ENCODE data around the gene GALNT18.

GALNT18 gene

GRCh38 chr11:11570823-11571222, 51.0 kb downstream of the GALNT18 start:
- no peak overlapping the region for H3K27ac Mint-ChIP-seq
- peaks cover 3% of the 10 kb centered on the region for H3K27me3 Mint-ChIP-seq
- H3K9me3 Mint-ChIP-seq (ENCODE audit: low read depth): no peaks in the 10 kb centered on the region
- H3K4me3 Mint-ChIP-seq: no peak overlapping the region
- H3K36me3 Mint-ChIP-seq: no peaks in the 10 kb centered on the region
- H3K4me1 Mint-ChIP-seq (ENCODE audit: low read depth): no peaks in the 10 kb centered on the region

GRCh38 chr11:11569936-11570491, 51.8 kb downstream of the GALNT18 start:
- H3K36me3 Mint-ChIP-seq: no peaks in the 10 kb centered on the region
- H3K4me3 Mint-ChIP-seq: no peak overlapping the region
- no peaks in the 10 kb centered on the region for H3K9me3 Mint-ChIP-seq (ENCODE audit: low read depth)
- H3K27me3 Mint-ChIP-seq: peaks cover 3% of the 10 kb centered on the region
- H3K27ac Mint-ChIP-seq: no peak overlapping the region
- H3K4me1 Mint-ChIP-seq (ENCODE audit: low read depth): no peaks in the 10 kb centered on the region

GRCh38 chr11:11568651-11569229, 53.1 kb downstream of the GALNT18 start:
- H3K4me3 Mint-ChIP-seq: no peak overlapping the region
- H3K4me1 Mint-ChIP-seq (ENCODE audit: low read depth): no peaks in the 10 kb centered on the region
- no peak overlapping the region for H3K27ac Mint-ChIP-seq
- H3K36me3 Mint-ChIP-seq: no peaks in the 10 kb centered on the region
- peaks cover 3% of the 10 kb centered on the region for H3K27me3 Mint-ChIP-seq
- H3K9me3 Mint-ChIP-seq (ENCODE audit: low read depth): no peaks in the 10 kb centered on the region

GRCh38 chr11:11567936-11568650, 53.7 kb downstream of the GALNT18 start:
- Mint-ChIP-seq H3K4me1 (ENCODE audit: low read depth) (no peaks in the 10 kb centered on the region), H3K27me3 (peaks cover 3% of the 10 kb centered on the region), H3K36me3 (no peaks in the 10 kb centered on the region), H3K27ac (no peak overlapping the region), H3K4me3 (no peak overlapping the region), H3K9me3 (ENCODE audit: low read depth) (no peaks in the 10 kb centered on the region)

GRCh38 chr11:11565636-11566035, 56.2 kb downstream of the GALNT18 start:
- H3K9me3 Mint-ChIP-seq (ENCODE audit: low read depth): no peaks in the 10 kb centered on the region
- H3K4me3 Mint-ChIP-seq: no peak overlapping the region
- peaks cover 3% of the 10 kb centered on the region for H3K27me3 Mint-ChIP-seq
- H3K36me3 Mint-ChIP-seq: no peaks in the 10 kb centered on the region
- no peaks in the 10 kb centered on the region for H3K4me1 Mint-ChIP-seq (ENCODE audit: low read depth)
- no peak overlapping the region for H3K27ac Mint-ChIP-seq

GRCh38 chr11:11563200-11563975, 58.4 kb downstream of the GALNT18 start:
- Mint-ChIP-seq H3K4me3 (no peak overlapping the region), H3K27me3 (peaks cover 5% of the 10 kb centered on the region), H3K27ac (no peak overlapping the region)

GRCh38 chr11:11561991-11562390, 59.8 kb downstream of the GALNT18 start:
- H3K9me3 Mint-ChIP-seq (ENCODE audit: low read depth): no peaks in the 10 kb centered on the region

More at GRCh38 chr11:11563200-11563975, 58.4 kb downstream of the GALNT18 start:
- no peaks in the 10 kb centered on the region for H3K9me3 Mint-ChIP-seq (ENCODE audit: low read depth)
- no peaks in the 10 kb centered on the region for H3K36me3 Mint-ChIP-seq
- no peaks in the 10 kb centered on the region for H3K4me1 Mint-ChIP-seq (ENCODE audit: low read depth)

GRCh38 chr11:11558826-11559225, 63.0 kb downstream of the GALNT18 start:
- no peaks in the 10 kb centered on the region for H3K4me1 Mint-ChIP-seq (ENCODE audit: low read depth)
- H3K27me3 Mint-ChIP-seq: peaks cover 8% of the 10 kb centered on the region
- no peaks in the 10 kb centered on the region for H3K36me3 Mint-ChIP-seq
- no peak overlapping the region for H3K4me3 Mint-ChIP-seq
- H3K9me3 Mint-ChIP-seq (ENCODE audit: low read depth): no peaks in the 10 kb centered on the region
- no peak overlapping the region for H3K27ac Mint-ChIP-seq

More at GRCh38 chr11:11561991-11562390, 59.8 kb downstream of the GALNT18 start:
- Mint-ChIP-seq H3K27me3 (peaks cover 5% of the 10 kb centered on the region), H3K4me1 (ENCODE audit: low read depth) (no peaks in the 10 kb centered on the region), H3K27ac (no peak overlapping the region), H3K36me3 (no peaks in the 10 kb centered on the region), H3K4me3 (no peak overlapping the region)

- Mint-ChIP-seq H3K9me3 (ENCODE audit: low read depth) (no peaks in the 10 kb centered on the region), H3K27ac (no peak overlapping the region), H3K27me3 (peaks cover 8% of the 10 kb centered on the region), H3K4me1 (ENCODE audit: low read depth) (no peaks in the 10 kb centered on the region), H3K4me3 (no peak overlapping the region), H3K36me3 (no peaks in the 10 kb centered on the region)
Observed at GRCh38 chr11:11558396-11558795, 63.4 kb downstream of the GALNT18 start.

GRCh38 chr11:11555208-11555607, 66.6 kb downstream of the GALNT18 start:
- Mint-ChIP-seq H3K9me3 (ENCODE audit: low read depth) (no peaks in the 10 kb centered on the region), H3K27me3 (peaks cover 8% of the 10 kb centered on the region), H3K4me3 (no peak overlapping the region), H3K4me1 (ENCODE audit: low read depth) (no peaks in the 10 kb centered on the region), H3K27ac (no peak overlapping the region), H3K36me3 (no peaks in the 10 kb centered on the region)

- Mint-ChIP-seq H3K27ac (no peak overlapping the region), H3K27me3 (peaks cover 3% of the 10 kb centered on the region), H3K9me3 (ENCODE audit: low read depth) (no peaks in the 10 kb centered on the region), H3K4me3 (no peak overlapping the region), H3K36me3 (no peaks in the 10 kb centered on the region), H3K4me1 (ENCODE audit: low read depth) (no peaks in the 10 kb centered on the region)
Observed at GRCh38 chr11:11553573-11553972, 68.2 kb downstream of the GALNT18 start.

GRCh38 chr11:11552529-11553087, 69.2 kb downstream of the GALNT18 start:
- Mint-ChIP-seq H3K4me1 (ENCODE audit: low read depth) (no peaks in the 10 kb centered on the region), H3K27me3 (peaks cover 3% of the 10 kb centered on the region), H3K4me3 (no peak overlapping the region), H3K9me3 (ENCODE audit: low read depth) (no peaks in the 10 kb centered on the region), H3K36me3 (no peaks in the 10 kb centered on the region), H3K27ac (no peak overlapping the region)

- Mint-ChIP-seq H3K36me3 (no peaks in the 10 kb centered on the region), H3K9me3 (ENCODE audit: low read depth) (no peaks in the 10 kb centered on the region), H3K27ac (no peak overlapping the region), H3K4me1 (ENCODE audit: low read depth) (no peaks in the 10 kb centered on the region), H3K27me3 (peaks cover 3% of the 10 kb centered on the region), H3K4me3 (no peak overlapping the region)
Observed at GRCh38 chr11:11550534-11550933, 71.3 kb downstream of the GALNT18 start.

GRCh38 chr11:11545285-11546275, 76.2 kb downstream of the GALNT18 start:
- Mint-ChIP-seq H3K27ac (no peak overlapping the region), H3K36me3 (no peaks in the 10 kb centered on the region), H3K9me3 (ENCODE audit: low read depth) (no peaks in the 10 kb centered on the region), H3K4me3 (no peak overlapping the region), H3K27me3 (no peaks in the 10 kb centered on the region), H3K4me1 (ENCODE audit: low read depth) (no peaks in the 10 kb centered on the region)
